GM10266 (cell line): Measurements from ENCODE around the gene NRG3.

Experiments
- DNase-seq: peaks from one replicate; pipeline ENCODE4 v3.0.0; 2012; ENCODE audit errors: extremely low spot score
- CTCF ChIP-seq: IDR thresholded peaks from 2 replicates; pipeline ENCODE4 v1.5.1; 2012; ENCODE audit warnings: mild to moderate bottlenecking, low read depth; ENCODE audit not compliant: control insufficient read depth, insufficient read depth; ENCODE audit errors: missing control alignments

The NRG3 gene

DNA sequence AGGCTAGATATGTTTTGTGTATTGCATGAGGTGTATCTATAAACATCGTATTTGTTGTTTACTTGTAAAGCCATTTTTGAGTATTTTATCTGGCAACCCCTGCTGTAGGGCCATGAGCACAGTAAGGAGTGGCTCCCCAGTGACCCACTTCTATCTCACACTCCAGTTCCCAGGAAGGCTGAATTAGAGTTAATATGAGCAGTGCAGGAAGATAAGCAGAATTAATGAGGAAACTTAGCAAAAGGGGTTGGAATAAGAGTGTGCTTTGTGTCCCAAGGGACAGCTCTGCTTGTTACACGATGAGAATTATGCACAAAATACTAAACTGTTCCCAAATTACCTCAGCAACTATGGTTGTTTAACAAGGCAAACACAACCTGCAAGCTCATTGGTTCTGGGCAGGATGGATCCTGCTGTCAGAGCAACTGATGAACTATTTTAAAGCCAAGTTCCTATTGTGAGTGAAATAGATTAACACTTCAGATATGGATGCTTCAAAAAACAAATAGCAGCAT lies 1005.8 kb downstream of the NRG3 start:
- no peak for TF ChIP-seq CTCF
- DNase-seq = no peak

GRCh38 chr10:82882722-82883121 lies 1007.7 kb downstream of the NRG3 start:
- no peak for DNase-seq
- no peak for TF ChIP-seq CTCF

- no peak for TF ChIP-seq CTCF
- DNase-seq = no peak
Measured at GRCh38 chr10:82883603-82884002, 1008.6 kb downstream of the NRG3 start.

DNA sequence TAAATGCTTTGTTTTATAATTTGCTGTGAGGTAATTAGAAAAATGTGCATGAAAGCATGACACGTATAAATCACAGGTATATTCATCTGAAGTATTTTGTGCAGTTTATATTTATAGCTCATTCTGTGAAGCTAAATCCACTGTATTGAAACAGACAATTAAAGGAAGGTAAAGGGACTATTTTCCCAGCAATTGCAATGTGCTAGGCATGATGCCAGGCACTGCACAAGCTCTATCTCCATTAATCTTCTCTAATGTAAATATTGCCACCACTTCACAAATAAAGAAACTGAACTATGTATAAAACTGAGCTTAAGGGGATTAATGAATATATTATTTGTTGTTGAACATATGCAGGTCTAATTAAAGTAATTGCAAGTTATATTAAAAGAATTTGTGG lies 1012.5 kb downstream of the NRG3 start:
- DNase-seq = no peak
- no peak for TF ChIP-seq CTCF

GRCh38 chr10:82888809-82889455 lies 1013.9 kb downstream of the NRG3 start:
- TF ChIP-seq CTCF = no peak
- DNase-seq = no peak

DNA sequence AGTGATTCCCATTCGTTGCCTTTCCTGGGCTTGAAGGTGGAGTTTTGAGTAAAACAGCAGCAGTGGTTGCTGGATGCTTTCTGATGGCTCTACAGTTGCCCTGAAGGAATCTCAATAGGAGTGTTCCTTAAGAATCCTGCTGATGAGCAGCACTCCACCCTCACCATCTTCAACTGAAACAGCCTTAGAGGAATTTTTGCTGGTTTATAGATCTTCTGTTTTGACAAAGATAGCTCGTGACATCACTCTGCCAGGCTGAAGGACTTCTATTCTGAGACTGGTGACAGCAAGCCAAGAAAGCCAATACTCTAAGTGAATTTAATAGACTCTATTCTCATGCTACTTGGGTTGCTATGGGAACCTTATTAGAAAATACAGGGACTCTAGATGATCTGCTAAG lies 1014.7 kb downstream of the NRG3 start:
- DNase-seq = no peak

GRCh38 chr10:82890573-82890972 lies 1015.6 kb downstream of the NRG3 start:
- no peak for TF ChIP-seq CTCF
- DNase-seq = no peak

More for the DNA sequence above, 1014.7 kb downstream of the NRG3 start:
- TF ChIP-seq CTCF = no peak
